ENCODE results near the gene S100PBP. TPM values are rescaled to one million over a fixed set of nuclear protein-coding genes. Genes with fewer than 3 reads are reported as not detected.
A peak's percentile ranks its signal among the peaks of the same experiment; 100 is the strongest.

The S100PBP gene
- total and polyA plus RNA-seq, 2 donors (not counting 3 experiments of a cell fraction or from before 2014, with no cell fraction given) = 15.4 to 38.6 TPM

- peak overlapping the region; percentile 85 for H3K9ac ChIP-seq (replicated peaks; ENCODE audit: extremely low read depth, insufficient read depth, low read length)
- FAIRE-seq (peak; percentile 75), DNase-seq (ENCODE audit: low read depth, low spot score) (peak; percentile 58)
- intact Hi-C loops (cut with micrococcal nuclease) = loop anchor here (1.0 to 5.0 kb wide), 5 partner anchors 23 to 317 kb away; partner anchors contain the start of genes AZIN2 and RBBP4
- dilution Hi-C loops (cut with MboI; ENCODE audit: extremely low pct_ligation_motif_present, low sequenced_read_pairs) = no loop called here
- H3K4me1 ChIP-seq (ENCODE audit: control insufficient read depth, extremely low read depth, insufficient read depth, low read length) = peaks cover 25% of the 10 kb centered on the region
- peak overlapping the region; percentile 96 for H3K4me2 ChIP-seq (ENCODE audit: insufficient read depth, low read length)
- H3K9me1 ChIP-seq (replicated peaks; ENCODE audit: control insufficient read depth, extremely low read depth, insufficient read depth, low read length) = no peaks in the 10 kb centered on the region
- ChIA-PET CTCF (interaction anchor here (1.0 to 1.1 kb wide), 2 partner anchors 11 to 106 kb away, joined by 3 to 6 read pairs; no protein-coding TSS in a partner anchor), POLR2A (interaction anchor here (0.6 kb wide), 1 partner anchor 29 kb away, joined by 5 read pairs; no protein-coding TSS in a partner anchor)
- H3K4me3 ChIP-seq (replicated peaks in 1 of 3; ENCODE audit: insufficient read depth in 1 of 3, low read depth in 1 of 3, low read length in 3 of 3) = peak overlapping the region; percentile 54 to 89 (median 75)
- H3K9me3 ChIP-seq (replicated peaks; ENCODE audit: control insufficient read depth, insufficient read depth, low read length) = no peaks in the 10 kb centered on the region
- no peaks in the 10 kb centered on the region for H3K27me3 ChIP-seq (ENCODE audit: control insufficient read depth in 2 of 2, insufficient read depth in 2 of 2, low read length in 2 of 2)
- H3K36me3 ChIP-seq (ENCODE audit: control insufficient read depth in 2 of 2, extremely low read depth in 1 of 2, insufficient read depth in 2 of 2, low read length in 2 of 2) = no peaks in the 10 kb centered on the region
- TF ChIP-seq FOS (IDR thresholded peaks at IDR 0.05; ENCODE audit: borderline replicate concordance, insufficient read depth, low read length) = no peak
- no peak for TF ChIP-seq EZH2 (IDR thresholded peaks at IDR 0.05; ENCODE audit: borderline replicate concordance, low read depth, low read length, severe bottlenecking)
- TF ChIP-seq, protein P1, sequence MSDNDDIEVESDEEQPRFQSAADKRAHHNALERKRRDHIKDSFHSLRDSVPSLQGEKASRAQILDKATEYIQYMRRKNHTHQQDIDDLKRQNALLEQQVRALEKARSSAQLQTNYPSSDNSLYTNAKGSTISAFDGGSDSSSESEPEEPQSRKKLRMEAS (IDR thresholded peaks at IDR 0.05; ENCODE audit: insufficient read depth, insufficient read length) = no peak
- peak; percentile 62 for TF ChIP-seq POLR2AphosphoS5 (IDR thresholded peaks at IDR 0.05; ENCODE audit: insufficient read depth, low read depth, low read length)
- TF ChIP-seq JUN (IDR thresholded peaks at IDR 0.05; ENCODE audit: borderline replicate concordance, insufficient read depth, insufficient read length, low read depth) = no peak
- no peak for TF ChIP-seq MYC (IDR thresholded peaks at IDR 0.05; ENCODE audit: low read depth, low read length)
- no peak for TF ChIP-seq GATA2 (IDR thresholded peaks at IDR 0.05; ENCODE audit: insufficient read depth, insufficient read length, low read depth, low read length)
- peak; percentile 72 for TF ChIP-seq POLR2A (IDR thresholded peaks at IDR 0.05; ENCODE audit: low read depth, low read length)
- TF ChIP-seq, protein P2, sequence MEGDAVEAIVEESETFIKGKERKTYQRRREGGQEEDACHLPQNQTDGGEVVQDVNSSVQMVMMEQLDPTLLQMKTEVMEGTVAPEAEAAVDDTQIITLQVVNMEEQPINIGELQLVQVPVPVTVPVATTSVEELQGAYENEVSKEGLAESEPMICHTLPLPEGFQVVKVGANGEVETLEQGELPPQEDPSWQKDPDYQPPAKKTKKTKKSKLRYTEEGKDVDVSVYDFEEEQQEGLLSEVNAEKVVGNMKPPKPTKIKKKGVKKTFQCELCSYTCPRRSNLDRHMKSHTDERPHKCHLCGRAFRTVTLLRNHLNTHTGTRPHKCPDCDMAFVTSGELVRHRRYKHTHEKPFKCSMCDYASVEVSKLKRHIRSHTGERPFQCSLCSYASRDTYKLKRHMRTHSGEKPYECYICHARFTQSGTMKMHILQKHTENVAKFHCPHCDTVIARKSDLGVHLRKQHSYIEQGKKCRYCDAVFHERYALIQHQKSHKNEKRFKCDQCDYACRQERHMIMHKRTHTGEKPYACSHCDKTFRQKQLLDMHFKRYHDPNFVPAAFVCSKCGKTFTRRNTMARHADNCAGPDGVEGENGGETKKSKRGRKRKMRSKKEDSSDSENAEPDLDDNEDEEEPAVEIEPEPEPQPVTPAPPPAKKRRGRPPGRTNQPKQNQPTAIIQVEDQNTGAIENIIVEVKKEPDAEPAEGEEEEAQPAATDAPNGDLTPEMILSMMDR (IDR thresholded peaks at IDR 0.05; ENCODE audit: extremely low read depth in 1 of 2, insufficient read depth in 1 of 2, low read depth in 1 of 2, low read length in 2 of 2) = no peak
- BruUV-seq (replicated peaks) = TSS peak; percentile 31
- H3K79me2 ChIP-seq (ENCODE audit: control insufficient read depth, insufficient read depth, low read length) = peaks cover 51% of the 10 kb centered on the region
- peak overlapping the region; percentile 87 for H2AFZ ChIP-seq (ENCODE audit: low read depth, low read length)
- no peaks in the 10 kb centered on the region for H4K20me1 ChIP-seq (replicated peaks; ENCODE audit: control insufficient read depth, extremely low read depth, insufficient read depth, low read length)
- H3K27ac ChIP-seq (ENCODE audit: insufficient read depth, low read depth, low read length) = peak overlapping the region; percentile 56
Measured at GRCh38 chr1:32817815-32818786, 648 bp downstream of the S100PBP start.
